Measurements from ENCODE around the gene NAV3. TPM values are rescaled to one million over a fixed set of nuclear protein-coding genes. Genes with fewer than 3 reads are reported as not detected.
A peak's percentile ranks its signal among the peaks of the same experiment; 100 is the strongest.

The NAV3 gene
- total and polyA plus RNA-seq, 2 experiments from 2014 or later = 4.0 to 12.0 TPM

- TF ChIP-seq ZNF462 (CRISPR knock-in tag; IDR thresholded peaks at IDR 0.05) = no peak
Measured at GRCh38 chr12:78241446-78241845, 410.8 kb downstream of the NAV3 start (continued).

- no peaks in the 10 kb centered on the region for H3K79me2 ChIP-seq (replicated peaks; ENCODE audit: insufficient read depth)
- H4K20me1 ChIP-seq (replicated peaks; ENCODE audit: insufficient read depth) = no peaks in the 10 kb centered on the region
- peak overlapping the region; percentile 14 for H3K4me2 ChIP-seq
- H3K27ac ChIP-seq (ENCODE audit: low read depth) = peak overlapping the region; percentile 46; the same call in 1 of the 2 replicates
- peaks cover 7% of the 10 kb centered on the region; the same call in 1 of the 2 replicates for H3K9me2 ChIP-seq (ENCODE audit: insufficient read depth)
- ATAC-seq (no peak), DNase-seq (ENCODE audit: low spot score) (no peak)
- Mint-ChIP-seq H3K4me1 (peaks cover 53% of the 10 kb centered on the region), H3K36me3 (ENCODE audit: low read depth) (no peaks in the 10 kb centered on the region), H3K9me3 (no peaks in the 10 kb centered on the region), H3K4me3 (no peak overlapping the region), H3K27ac (no peak overlapping the region; the same call in 1 of the 2 replicates), H3K27me3 (ENCODE audit: insufficient read depth, low read depth, poor library complexity) (peaks cover 4% of the 10 kb centered on the region)
- no peak overlapping the region for H3K4me3 ChIP-seq
- H3K36me3 ChIP-seq (ENCODE audit: insufficient read depth) = no peaks in the 10 kb centered on the region
- H3F3A ChIP-seq (replicated peaks; ENCODE audit: low read depth) = no peaks in the 10 kb centered on the region
- H3K4me1 ChIP-seq (ENCODE audit: insufficient read depth) = peaks cover 38% of the 10 kb centered on the region
- H2AFZ ChIP-seq = no peak overlapping the region
- no peaks in the 10 kb centered on the region for H3K27me3 ChIP-seq (ENCODE audit: insufficient read depth)
- no peak for TF ChIP-seq CREB1 (CRISPR knock-in tag; IDR thresholded peaks at IDR 0.05; ENCODE audit: low read depth)
- TF ChIP-seq EZH2phosphoT487 (IDR thresholded peaks at IDR 0.05; ENCODE audit: unreplicated experiment) = no peak
- no peak for TF ChIP-seq STAT1 (IDR thresholded peaks at IDR 0.05; ENCODE audit: unreplicated experiment)
- no peak for TF ChIP-seq ZNF331 (CRISPR knock-in tag; IDR thresholded peaks at IDR 0.05; ENCODE audit: low read depth)
- no peak for TF ChIP-seq ZNF114 (CRISPR knock-in tag; IDR thresholded peaks at IDR 0.05)
- TF ChIP-seq JUNB (IDR thresholded peaks at IDR 0.05; ENCODE audit: unreplicated experiment) = no peak
- no peak for TF ChIP-seq POLR2AphosphoS5 (IDR thresholded peaks at IDR 0.05; ENCODE audit: low read depth)
- TF ChIP-seq NANOG (IDR thresholded peaks at IDR 0.05; ENCODE audit: borderline replicate concordance) = no peak
- TF ChIP-seq ETS1 (IDR thresholded peaks at IDR 0.05) = no peak
Measured at GRCh38 chr12:78244916-78245507, 414.3 kb downstream of the NAV3 start.
